K562 (cell line): ENCODE measurements around the gene USP8. TPM values are rescaled to one million over a fixed set of nuclear protein-coding genes. Genes with fewer than 3 reads are reported as not detected.

ENCODE experiments used
- ATAC-seq: fragments of 200-7000 bp; cut with Tn5 transposase; 3 replicates; pipeline ENCODE4 v1.9.1; 2020; ENCODE audit warnings: moderate library complexity
- BruUV-seq: library from RNA; stranded (reverse); fragments of 400-500 nt; replicated peaks from 2 replicates; lab custom pipeline; 2021; lab: Mats Ljungman, UMichigan
- CTCF ChIA-PET: fragments of 300-600 bp; formaldehyde crosslinking; extraction: SDS; loops from one replicate; lab custom pipeline; 2021; ENCODE audit warnings: low intra/inter-chr PET ratio; lab: Yijun Ruan, JAX
- POLR2A ChIA-PET: fragments of 300-600, 350-650 bp; sonication (Branson Sonifier 250); formaldehyde crosslinking; extraction: SDS; loops from one replicate; lab custom pipeline; 2021; ENCODE audit warnings: antibody characterized with exemption, inconsistent platforms; lab: Yijun Ruan, JAX
- DNase-seq, 4 experiments: peaks; one replicate each; pipeline versions ENCODE4 v3.0.0 to v3.0.0-alpha.2; 2011 to 2018; ENCODE audit warnings: low spot score in 3 of 4, mixed read lengths in 3 of 4; ENCODE audit errors: extremely low read depth in 1 of 4
- FAIRE-seq: peaks from 2 replicates; lab custom pipeline; 2011; peaks lifted over from hg19 to GRCh38; lab: Jason Lieb, UNC
- H2AFZ ChIP-seq: 2 replicates; pipeline ENCODE4 v1.6.0; 2011; ENCODE audit warnings: low read depth, low read length, control low read depth, inconsistent platforms
- H3K27ac ChIP-seq: fragments of 200-600 bp; 3 replicates; pipeline ENCODE4 v1.8.0; 2011; ENCODE audit warnings: low read depth, mild to moderate bottlenecking, control low read depth, inconsistent platforms, low read length, moderate library complexity, mixed read lengths; ENCODE audit errors: extremely low read depth
- H3K27me3 ChIP-seq, 2 experiments: fragments of 300-600 bp in 1 of 2; 2 replicates in 1 of 2; 3 replicates in 1 of 2; pipeline versions ENCODE4 v1.6.0 to v1.8.0; 2011; ENCODE audit warnings: inconsistent platforms in 2 of 2, low read length in 2 of 2, mild to moderate bottlenecking in 1 of 2, mixed read lengths in 1 of 2, moderate library complexity in 1 of 2; ENCODE audit not compliant: control insufficient read depth in 2 of 2, insufficient read depth in 2 of 2
- H3K36me3 ChIP-seq: fragments of 300-600 bp; 3 replicates; pipeline ENCODE4 v1.8.0; 2011; ENCODE audit warnings: mild to moderate bottlenecking, low read length, inconsistent platforms; ENCODE audit not compliant: control insufficient read depth, insufficient read depth
- H3K4me1 ChIP-seq, 2 experiments: fragments of 200-600 bp in 1 of 2; replicated peaks in 1 of 2; 2 replicates in 1 of 2; 3 replicates in 1 of 2; pipeline versions ENCODE4 v1.5.1 to v1.8.0; 2011; ENCODE audit warnings: inconsistent platforms in 2 of 2, low read length in 2 of 2, mild to moderate bottlenecking in 1 of 2, mixed read lengths in 1 of 2, moderate library complexity in 1 of 2; ENCODE audit not compliant: control insufficient read depth in 2 of 2, insufficient read depth in 2 of 2
- H3K4me2 ChIP-seq: 2 replicates; pipeline ENCODE4 v1.6.1; 2011; ENCODE audit warnings: low read length, control low read depth, inconsistent platforms, mixed read lengths; ENCODE audit not compliant: insufficient read depth
- H3K4me3 ChIP-seq: fragments of 200-600 bp; sonication (generic), shearing (Covaris generic); 2 replicates; pipeline ENCODE4 v1.5.1; 2016; ENCODE audit warnings: control low read depth, inconsistent platforms
- H3K79me2 ChIP-seq: fragments of 200-600 bp; 3 replicates; pipeline ENCODE4 v1.8.0; 2011; ENCODE audit warnings: low read length, inconsistent platforms; ENCODE audit not compliant: control insufficient read depth, insufficient read depth
- H3K9ac ChIP-seq, 2 experiments: 2 replicates each; pipeline versions ENCODE4 v1.6.0 to v1.6.1; 2011; ENCODE audit warnings: low read depth in 2 of 2, low read length in 2 of 2, control low read depth in 1 of 2, inconsistent platforms in 1 of 2, mild to moderate bottlenecking in 1 of 2, mixed read lengths in 1 of 2; ENCODE audit not compliant: insufficient read depth in 1 of 2
- H3K9me1 ChIP-seq: one replicate; pipeline ENCODE4 v1.6.0; 2011; ENCODE audit warnings: inconsistent platforms, mild to moderate bottlenecking, low read length, moderate library complexity; ENCODE audit not compliant: control insufficient read depth, insufficient read depth
- H3K9me3 ChIP-seq: replicated peaks from 2 replicates; pipeline ENCODE4 v1.5.1; 2011; ENCODE audit warnings: low read depth, low read length, inconsistent platforms; ENCODE audit not compliant: control insufficient read depth, insufficient read depth
- H4K20me1 ChIP-seq: replicated peaks from 2 replicates; pipeline ENCODE4 v1.6.1; 2011; ENCODE audit warnings: low read length, inconsistent platforms, mixed read lengths; ENCODE audit not compliant: control insufficient read depth, insufficient read depth
- BRCA1 ChIP-seq, 2 experiments: fragments of 450-650 bp in 1 of 2; sonication (generic) in 1 of 2; formaldehyde crosslinking in 1 of 2; IDR thresholded peaks; 2 replicates each; pipeline versions ENCODE4 v1.5.0 to v1.6.1; 2017 to 2020; ENCODE audit warnings: mild to moderate bottlenecking in 1 of 2, missing genetic modification reagents in 1 of 2
- FOXM1 ChIP-seq, 2 experiments: fragments of 450-650 bp in 1 of 2; sonication (generic) in 1 of 2; formaldehyde crosslinking in 1 of 2; IDR thresholded peaks; 2 replicates each; pipeline versions ENCODE4 v1.6.1 to v1.9.0; 2017 to 2022; ENCODE audit warnings: low read depth in 2 of 2, mild to moderate bottlenecking in 2 of 2, missing genetic modification reagents in 1 of 2, moderate library complexity in 1 of 2
- ID3 ChIP-seq, 2 experiments: fragments of 250-450 bp in 1 of 2; fragments of 450-650 bp in 1 of 2; sonication (Bioruptor Pico) in 1 of 2; IDR thresholded peaks; 2 replicates each; pipeline versions ENCODE4 v1.6.1 to v1.8.0; 2016 to 2021; ENCODE audit warnings: mild to moderate bottlenecking in 2 of 2, moderate library complexity in 2 of 2, missing compliant biosample characterization in 1 of 2, missing genetic modification characterization in 1 of 2
- KHSRP ChIP-seq: fragments of 450-650 bp; IDR thresholded peaks from 2 replicates; pipeline ENCODE4 v1.6.1; 2017
- MXI1 ChIP-seq: IDR thresholded peaks from 2 replicates; pipeline ENCODE4 v1.6.1; 2011; ENCODE audit warnings: low read depth, mild to moderate bottlenecking, improper control_type of control experiment, low read length
- OTX1 ChIP-seq: fragments of 450-650 bp; formaldehyde crosslinking; IDR thresholded peaks from 2 replicates; pipeline ENCODE4 v1.4.0; 2022; ENCODE audit warnings: mild to moderate bottlenecking
- PPARD ChIP-seq: fragments of 250-450 bp; sonication (Bioruptor Pico); IDR thresholded peaks from 2 replicates; pipeline ENCODE4 v1.8.0; 2022; ENCODE audit warnings: inconsistent platforms, mild to moderate bottlenecking, moderate library complexity
- SIRT6 ChIP-seq: IDR thresholded peaks from one replicate; pipeline ENCODE4 v1.6.1; 2012; ENCODE audit warnings: low read depth, mild to moderate bottlenecking, control low read depth, inconsistent platforms, low read length, moderate library complexity
- THRA ChIP-seq: fragments of 450-650 bp; IDR thresholded peaks from 2 replicates; pipeline ENCODE4 v1.6.1; 2017; ENCODE audit warnings: mild to moderate bottlenecking, moderate library complexity
- ZBTB2 ChIP-seq: fragments of 450-650 bp; IDR thresholded peaks from 2 replicates; pipeline ENCODE4 v1.6.1; 2016; ENCODE audit warnings: antibody characterized with exemption
- ZC3H8 ChIP-seq: fragments of 450-650 bp; IDR thresholded peaks from 2 replicates; pipeline ENCODE4 v1.6.1; 2017
- ZNF239 ChIP-seq: fragments of 250-450 bp; sonication (Bioruptor Pico); IDR thresholded peaks from 2 replicates; pipeline ENCODE4 v1.4.0; 2020; ENCODE audit warnings: mild to moderate bottlenecking
- WGBS: fragments of 100-300 bp; shearing (Covaris generic); methylation state at CpG from one replicate; pipeline ENCODE4 v1.1.6; 2016; ENCODE audit warnings: low coverage, mixed read lengths; ENCODE audit not compliant: insufficient coverage; ENCODE audit errors: missing lambda C conversion rate; 5-methylcytosine and 5-hydroxymethylcytosine counted together
- in situ Hi-C: fragments of 300-500 bp; cut with MboI; formaldehyde crosslinking; loops from 4 replicates; pipeline ENCODE4 v1.15.0; 2018; ENCODE audit warnings: inconsistent platforms, mixed read lengths
- intact Hi-C: fragments of 100-400 bp; cut with micrococcal nuclease; formaldehyde crosslinking; loops from 2 replicates; pipeline ENCODE4 v1.14.2; 2022
- polyA plus RNA-seq, 8 experiments: library from polyadenylated mRNA; depleted of rRNA in 4 of 8; stranded (reverse) in 5 of 8; unstranded in 3 of 8; fragments of >200 nt; fragmentation: Nextera tagmentation in 2 of 8; fragmentation: Illumina TruSeq in 1 of 8; extraction: Ambion mirVana in 2 of 8; extraction: Trizol in 1 of 8; gene quantifications; 2 replicates each; pipeline versions ENCODE4 v1.2.1 to v1.2.3, GENCODE V29; 2011 to 2014; ENCODE audit warnings: inconsistent platforms in 1 of 8, missing spikeins in 1 of 8
- total RNA-seq, 7 experiments: library from RNA; depleted of rRNA in 6 of 7; stranded (reverse); fragments of >200 nt in 6 of 7; fragmentation: Illumina TruSeq in 2 of 7; extraction: Trizol in 2 of 7; gene quantifications; 2 replicates each; pipeline versions ENCODE4 v1.2.1 to v1.2.3, GENCODE V29; 2011 to 2021; ENCODE audit warnings: low replicate concordance in 1 of 7
- TF ChIP-seq, protein P1 (sequence below): fragments of 450-650 bp; formaldehyde crosslinking; IDR thresholded peaks from 2 replicates; pipeline ENCODE4 v1.4.0; 2020; ENCODE audit warnings: mild to moderate bottlenecking, moderate library complexity

Gene USP8
- total and polyA plus RNA-seq, 9 of the 15 experiments (the other 6 are each of a cell fraction or from before 2014, with no cell fraction given), result 35.1 to 58.4 (median 46.1) TPM

DNA sequence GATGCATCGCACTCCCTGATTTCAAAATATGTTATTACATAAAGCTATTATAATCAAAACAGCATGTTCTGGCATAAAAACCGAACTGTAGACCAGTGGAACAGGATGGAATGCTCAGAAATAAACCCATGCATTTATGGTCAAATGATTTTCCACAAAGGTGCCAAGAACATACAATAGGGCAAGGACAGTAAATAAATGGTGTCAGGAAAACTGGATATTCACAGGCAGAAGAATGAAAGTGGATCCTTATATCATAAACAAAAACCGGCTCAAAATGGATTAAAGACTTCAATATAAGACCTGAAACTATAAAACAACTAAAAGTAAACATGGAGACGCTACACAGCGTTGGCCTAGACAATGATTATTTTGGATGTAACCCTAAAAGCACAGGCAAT lies 99.6 kb downstream of the USP8 start:
- in situ Hi-C loops, result no loop called here
- intact Hi-C loops, result no loop called here
- Histone ChIP-seq H3K27ac (no peak overlapping the region), H3K9me1 (no peaks in the 10 kb centered on the region)
- TF ChIP-seq KHSRP, result no peak
- no peak for TF ChIP-seq OTX1 (CRISPR knock-in tag)
- no peak for TF ChIP-seq ZBTB2
- TF ChIP-seq, protein P1, sequence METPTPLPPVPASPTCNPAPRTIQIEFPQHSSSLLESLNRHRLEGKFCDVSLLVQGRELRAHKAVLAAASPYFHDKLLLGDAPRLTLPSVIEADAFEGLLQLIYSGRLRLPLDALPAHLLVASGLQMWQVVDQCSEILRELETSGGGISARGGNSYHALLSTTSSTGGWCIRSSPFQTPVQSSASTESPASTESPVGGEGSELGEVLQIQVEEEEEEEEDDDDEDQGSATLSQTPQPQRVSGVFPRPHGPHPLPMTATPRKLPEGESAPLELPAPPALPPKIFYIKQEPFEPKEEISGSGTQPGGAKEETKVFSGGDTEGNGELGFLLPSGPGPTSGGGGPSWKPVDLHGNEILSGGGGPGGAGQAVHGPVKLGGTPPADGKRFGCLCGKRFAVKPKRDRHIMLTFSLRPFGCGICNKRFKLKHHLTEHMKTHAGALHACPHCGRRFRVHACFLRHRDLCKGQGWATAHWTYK (CRISPR knock-in tag), result no peak
- TF ChIP-seq MXI1, result no peak
- no peak for TF ChIP-seq FOXM1 (IDR thresholded peaks at IDR 0.05; ENCODE audit: low read depth)
- TF ChIP-seq FOXM1 (CRISPR knock-in tag; IDR thresholded peaks at IDR 0.05; ENCODE audit: low read depth), result no peak
- no peak for TF ChIP-seq SIRT6
- TF ChIP-seq PPARD (CRISPR knock-in tag), result no peak
- TF ChIP-seq THRA, result no peak
- no peak for TF ChIP-seq BRCA1 (IDR thresholded peaks at IDR 0.05)
- no peak for TF ChIP-seq BRCA1 (CRISPR knock-in tag; IDR thresholded peaks at IDR 0.05)
- no peak for TF ChIP-seq ZNF239 (CRISPR knock-in tag)
- no peak for TF ChIP-seq ZC3H8
- TF ChIP-seq ID3 (CRISPR knock-in tag; IDR thresholded peaks at IDR 0.05), result no peak
- TF ChIP-seq ID3 (tag; IDR thresholded peaks at IDR 0.05), result no peak
- TF ChIP-seq, all 486 proteins: peak for 0
- DNase-seq (no peak), FAIRE-seq (no peak), ATAC-seq (no peak)
- Histone ChIP-seq H3K4me2 (no peak overlapping the region), H4K20me1 (no peaks in the 10 kb centered on the region), H3K4me3 (no peak overlapping the region), H3K27me3 (no peaks in the 10 kb centered on the region), H3K79me2 (no peaks in the 10 kb centered on the region), H2AFZ (no peak overlapping the region), H3K9ac (no peak overlapping the region), H3K9me3 (no peaks in the 10 kb centered on the region), H3K4me1 (no peaks in the 10 kb centered on the region; a peak in 1 of 5 replicates), H3K36me3 (no peaks in the 10 kb centered on the region)
- 25% methylated on average over 5 of the region's 5 CpGs for WGBS
- ChIA-PET CTCF (no interaction called here), POLR2A (no interaction called here)
- no TSS peak for BruUV-seq
